NCI-H1105 treated with DMSO at 0.1 percent for 48 hours (cell line): ENCODE results near the gene RPUSD1.
"Not testable (repeated sequence)": the region's sequence is repeated elsewhere in the genome, so short reads cannot be mapped to it uniquely, and the experiment has no call there.

Source experiments
- DNase-seq: peaks from one replicate; lab custom pipeline; 2025; lab: John Stamatoyannopoulos, UW

Gene RPUSD1, protein sequence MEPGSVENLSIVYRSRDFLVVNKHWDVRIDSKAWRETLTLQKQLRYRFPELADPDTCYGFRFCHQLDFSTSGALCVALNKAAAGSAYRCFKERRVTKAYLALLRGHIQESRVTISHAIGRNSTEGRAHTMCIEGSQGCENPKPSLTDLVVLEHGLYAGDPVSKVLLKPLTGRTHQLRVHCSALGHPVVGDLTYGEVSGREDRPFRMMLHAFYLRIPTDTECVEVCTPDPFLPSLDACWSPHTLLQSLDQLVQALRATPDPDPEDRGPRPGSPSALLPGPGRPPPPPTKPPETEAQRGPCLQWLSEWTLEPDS

DNA sequence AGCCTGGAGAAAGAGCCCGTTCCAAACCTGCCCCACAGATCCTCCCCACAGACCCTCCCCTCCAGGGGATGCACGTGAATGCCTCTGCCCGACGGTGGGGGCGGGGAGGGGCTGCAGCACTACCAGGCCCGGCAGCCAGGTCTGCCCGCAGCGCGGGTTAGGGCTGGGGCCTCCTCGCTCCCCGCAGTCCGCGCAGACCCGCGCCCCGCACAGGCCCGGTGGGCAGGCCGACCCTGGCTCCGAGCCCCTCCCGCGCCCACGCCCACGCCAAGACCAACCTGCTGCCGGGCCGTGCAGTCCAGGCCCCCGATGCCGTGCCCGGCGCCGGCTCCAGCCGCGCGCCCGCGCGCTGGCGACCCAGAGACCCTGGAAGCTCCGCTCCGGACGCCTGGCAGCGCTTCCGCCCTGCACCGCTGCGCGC, at the start of gene RPUSD1:
Gene RPUSD1 (minus strand): TSS at position 404 of the 421 bp plus-strand sequence. CDS start 644 bp downstream, outside the sequence.
- no peak for DNase-seq

DNA sequence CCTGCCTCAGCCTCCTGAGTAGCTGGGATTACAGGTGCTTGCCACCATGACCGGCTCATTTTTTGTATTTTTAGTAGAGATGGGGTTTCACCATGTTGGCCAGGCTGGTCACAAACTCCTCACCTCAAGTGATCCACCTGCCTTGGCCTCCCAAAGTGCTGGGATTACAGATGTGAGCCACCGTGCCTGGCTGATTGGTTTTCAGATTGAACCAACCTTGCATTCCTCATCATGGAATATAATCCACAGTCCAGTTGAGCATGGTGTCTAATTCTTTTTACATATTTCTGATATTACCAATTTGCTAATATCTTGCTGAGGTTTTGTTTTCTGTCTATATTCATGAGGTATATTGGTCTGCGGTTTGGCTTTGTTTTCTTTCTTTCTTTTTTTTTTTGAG, 48.6 kb upstream of the RPUSD1 start:
- not testable (repeated sequence) for DNase-seq

DNA sequence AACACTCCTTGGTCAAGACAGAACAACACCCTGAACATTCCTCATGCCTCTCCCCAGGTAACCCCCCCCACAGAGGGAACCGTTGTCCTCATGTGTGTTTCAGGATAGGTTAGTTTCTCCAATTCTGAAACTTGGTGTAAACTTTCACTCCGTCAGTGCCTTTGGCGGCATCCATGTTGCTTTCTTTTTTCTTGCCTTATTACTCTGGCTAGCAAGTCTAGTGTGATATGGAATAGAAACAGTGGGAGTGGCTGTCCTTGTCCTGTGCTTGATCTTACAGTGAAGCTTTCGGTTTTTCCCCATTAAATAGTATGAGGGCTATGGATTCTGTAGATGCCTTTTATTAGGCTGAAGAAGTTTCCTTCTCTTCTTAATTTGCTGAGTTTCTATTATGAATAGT, 48.0 kb upstream of the RPUSD1 start:
- DNase-seq: no peak

DNA sequence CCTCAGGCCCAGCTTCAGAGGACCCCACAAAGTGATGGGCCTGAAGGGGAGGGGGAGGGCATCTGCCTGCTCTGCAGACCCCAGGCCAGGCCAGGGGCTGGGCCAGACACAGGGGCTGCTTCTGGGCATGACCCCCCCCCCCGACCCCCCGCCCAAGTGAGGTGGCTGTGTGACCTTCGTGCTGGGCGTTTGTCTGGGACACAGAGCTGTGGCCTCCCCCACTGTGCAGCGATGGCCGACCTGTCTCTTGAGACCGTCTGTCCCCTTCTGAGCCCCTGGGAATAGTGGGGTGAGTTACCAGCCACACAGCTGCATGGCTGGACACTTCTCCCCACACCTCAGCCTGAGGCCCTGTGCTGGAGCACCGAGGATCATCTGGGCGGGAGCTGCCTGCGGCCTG, 47.2 kb upstream of the RPUSD1 start:
- DNase-seq: no peak

DNA sequence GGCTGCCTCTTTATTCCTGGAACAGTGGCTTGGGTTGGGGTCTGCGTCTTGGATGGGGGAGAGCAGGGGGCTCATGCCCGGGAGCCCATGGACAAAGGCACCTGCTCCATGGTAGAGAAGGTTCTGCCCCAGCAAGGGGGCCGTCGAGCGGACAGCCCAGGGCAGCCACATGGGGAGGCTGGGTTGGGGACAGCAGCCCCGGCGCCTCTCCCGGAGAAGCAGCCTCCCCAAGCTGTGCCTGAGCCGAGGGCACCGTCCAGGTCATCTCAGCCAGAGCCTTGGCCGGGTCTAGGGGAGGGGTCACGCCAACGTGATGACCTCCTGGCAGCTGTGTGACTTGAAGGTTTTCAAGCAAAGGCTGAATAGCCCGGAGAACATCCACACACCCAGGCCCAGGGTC, 45.2 kb upstream of the RPUSD1 start:
- DNase-seq: no peak

DNA sequence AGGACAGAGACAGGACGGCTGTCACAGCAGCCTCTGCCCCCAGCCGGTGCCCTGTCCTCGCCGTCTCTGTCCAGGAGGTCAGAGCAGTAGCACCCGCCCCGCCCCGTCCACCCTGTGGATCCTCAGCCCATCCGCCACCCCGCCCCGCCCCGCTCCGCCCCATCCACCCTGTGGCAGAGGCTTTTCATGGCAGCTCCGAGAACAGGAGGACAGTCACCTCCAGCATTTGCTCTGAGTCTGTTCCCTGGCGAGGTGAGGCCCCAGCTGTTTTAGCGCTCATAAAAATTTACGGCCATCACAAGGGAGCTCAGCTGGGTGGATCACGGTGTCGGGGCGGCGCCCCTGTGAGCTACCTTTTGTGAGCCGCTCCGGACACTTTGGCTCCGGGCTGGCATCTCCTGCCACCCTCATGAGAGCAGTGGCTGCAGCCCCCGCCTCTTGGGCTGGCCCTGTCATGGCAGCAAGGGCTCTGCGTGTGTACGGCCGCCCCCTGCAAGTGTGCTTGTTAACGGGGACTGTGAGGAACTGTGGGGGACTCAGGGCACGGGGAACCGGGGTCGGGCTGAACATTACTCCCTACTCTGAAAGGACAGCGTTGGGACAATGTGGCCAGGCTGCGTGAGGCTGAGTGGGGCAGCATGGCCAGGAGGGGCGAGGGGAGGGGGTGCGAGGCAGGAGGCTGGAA, 44.6 kb upstream of the RPUSD1 start:
- no peak for DNase-seq

DNA sequence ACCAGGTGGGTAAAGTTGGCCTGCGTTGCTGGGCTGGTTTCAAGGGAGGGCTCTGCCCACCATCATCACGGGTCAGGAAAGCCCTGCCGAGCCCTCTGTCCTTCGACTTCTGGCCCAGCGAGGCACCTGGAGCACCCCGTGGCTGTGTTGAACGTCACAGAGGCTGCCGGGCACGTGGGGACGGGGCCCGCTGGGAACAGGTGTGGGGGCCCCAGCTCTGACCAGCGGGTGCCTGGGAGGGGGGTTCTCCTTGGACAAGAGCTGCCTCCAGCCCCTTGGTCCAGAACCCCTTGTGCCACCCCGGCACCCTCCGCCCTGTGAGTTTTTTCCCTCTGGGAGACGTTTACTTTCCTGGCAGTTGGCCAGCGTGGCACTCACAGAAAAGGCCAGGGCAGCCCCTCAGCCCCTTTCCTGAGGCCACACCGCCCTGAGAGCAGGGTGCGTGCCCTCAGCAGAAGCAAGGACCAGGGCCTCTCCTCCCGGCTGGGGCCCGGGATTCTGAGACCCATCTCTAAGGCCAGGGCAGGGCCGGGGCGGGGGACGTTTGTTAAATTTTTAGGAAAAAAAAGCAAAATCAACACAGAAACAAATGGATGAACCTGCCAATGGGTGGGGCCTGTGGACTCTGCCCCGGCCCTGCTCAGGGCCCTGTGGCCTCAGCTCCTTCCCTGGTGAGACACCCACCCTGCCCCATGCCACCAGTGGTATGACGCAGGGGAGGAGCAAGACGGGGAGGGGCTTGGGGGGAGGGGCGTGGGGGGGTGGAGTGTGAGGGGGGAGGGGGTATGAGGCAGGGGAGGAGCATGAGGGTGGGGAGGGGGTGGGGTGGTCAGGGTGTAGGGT, 43.6 kb upstream of the RPUSD1 start:
- no peak for DNase-seq

DNA sequence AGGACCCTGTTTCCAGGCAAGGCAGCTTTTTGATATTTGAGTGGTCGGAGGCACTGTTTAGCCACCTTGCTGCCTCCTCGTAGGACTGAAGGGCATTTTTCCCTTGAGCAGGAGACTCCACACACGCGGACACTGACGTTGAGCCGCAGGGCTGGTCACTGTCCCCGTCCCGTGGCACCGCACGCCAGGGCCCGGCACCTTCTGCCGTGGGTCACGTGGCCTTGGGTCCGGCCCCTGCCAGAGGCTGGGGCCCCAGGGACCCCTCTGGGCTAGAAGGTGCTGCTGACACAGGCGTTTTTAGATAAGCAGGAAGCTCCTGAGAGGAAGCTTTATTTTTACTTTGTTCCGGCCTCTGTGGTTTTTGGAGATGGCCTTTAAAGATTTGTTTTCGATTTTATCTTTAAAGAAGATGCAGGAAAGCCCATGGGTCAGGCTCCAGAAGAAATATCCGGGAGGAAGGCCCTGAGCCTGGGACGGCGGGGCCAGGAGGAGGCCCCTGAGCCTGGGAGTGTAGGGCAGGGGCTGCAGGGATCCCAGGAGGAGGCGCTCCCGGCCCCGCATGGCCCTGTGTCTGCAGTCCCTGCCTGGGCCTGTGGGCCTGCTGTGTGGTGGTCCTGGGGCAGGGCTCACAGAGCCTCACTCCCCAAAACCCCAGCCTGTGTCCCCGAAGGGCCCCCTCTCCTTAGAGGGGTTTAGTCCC, 42.8 kb upstream of the RPUSD1 start:
- DNase-seq: no peak

DNA sequence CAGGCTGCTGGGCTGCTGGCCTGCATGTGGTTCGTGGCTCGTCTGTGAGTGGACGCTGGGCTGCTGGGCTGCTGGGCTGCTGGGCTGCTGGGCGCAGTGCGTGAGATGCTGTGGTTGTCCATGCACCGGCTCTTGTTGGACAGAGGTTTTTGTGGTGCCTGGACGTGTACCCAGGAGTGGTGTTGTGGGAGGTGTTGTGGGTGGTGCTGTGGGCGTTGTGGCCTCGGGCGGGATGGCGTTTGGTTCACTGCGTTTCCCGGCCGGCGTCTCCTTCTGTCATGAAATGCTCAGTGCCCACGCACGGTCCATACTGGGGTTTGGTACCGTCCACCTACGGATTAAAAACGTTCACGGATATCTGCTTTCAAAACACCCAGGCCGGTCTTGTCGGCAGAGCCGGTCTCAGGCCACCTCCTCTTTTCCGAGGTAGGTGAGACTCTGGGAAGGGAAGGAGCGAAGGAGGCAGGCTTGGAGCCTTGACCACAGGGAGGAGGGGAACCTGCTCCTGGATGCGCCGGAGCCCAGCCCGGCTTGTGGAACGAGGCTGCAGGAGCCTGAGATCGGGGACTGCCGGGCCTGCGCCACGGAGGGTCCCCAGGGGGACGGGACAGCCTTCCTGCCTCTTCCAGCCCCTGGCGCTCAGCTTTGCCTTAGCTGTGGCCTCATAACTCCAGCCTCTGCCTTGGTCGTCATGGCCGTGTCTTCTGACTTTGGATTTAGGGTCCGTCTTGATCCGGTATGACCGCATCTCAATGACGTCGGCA, 42.1 kb upstream of the RPUSD1 start:
- no peak for DNase-seq

DNA sequence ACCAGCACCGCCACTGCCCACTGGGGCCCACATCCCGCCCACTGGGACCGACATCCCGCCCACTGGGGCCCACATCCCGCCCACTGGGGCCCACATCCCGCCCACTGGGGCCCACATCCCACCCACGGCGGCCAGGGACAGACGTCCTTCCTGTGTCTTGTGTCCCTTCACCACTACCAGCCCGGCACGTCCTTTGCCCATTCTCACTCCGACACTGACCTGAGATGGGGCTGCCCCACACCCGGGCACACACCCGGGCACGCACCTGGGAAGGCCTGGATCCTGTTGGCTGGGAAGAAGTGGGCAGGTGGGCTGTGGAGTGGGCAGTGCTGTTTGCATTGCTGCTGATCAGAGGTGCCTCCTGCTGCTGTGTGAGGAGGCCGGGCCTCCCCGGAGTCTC, 40.7 kb upstream of the RPUSD1 start:
- no peak for DNase-seq

DNA sequence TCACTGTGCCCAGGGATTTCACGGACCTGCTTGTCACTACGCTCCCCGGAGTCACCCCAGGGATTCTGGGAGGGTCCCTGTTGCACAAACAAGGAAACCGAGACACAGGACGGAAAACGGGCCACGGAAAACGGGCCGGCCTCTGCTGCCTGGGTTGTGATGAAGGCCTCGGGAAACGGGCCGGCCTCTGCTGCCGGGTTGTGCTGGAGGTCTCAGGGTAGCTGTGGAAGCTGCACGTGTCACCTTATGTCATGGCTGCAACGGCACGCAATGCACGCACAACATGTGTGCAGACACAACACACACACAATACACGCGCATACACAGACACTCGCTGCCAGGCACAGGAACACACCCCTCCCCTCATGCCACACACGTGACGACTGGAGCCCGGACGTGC, 39.3 kb upstream of the RPUSD1 start:
- DNase-seq: no peak

DNA sequence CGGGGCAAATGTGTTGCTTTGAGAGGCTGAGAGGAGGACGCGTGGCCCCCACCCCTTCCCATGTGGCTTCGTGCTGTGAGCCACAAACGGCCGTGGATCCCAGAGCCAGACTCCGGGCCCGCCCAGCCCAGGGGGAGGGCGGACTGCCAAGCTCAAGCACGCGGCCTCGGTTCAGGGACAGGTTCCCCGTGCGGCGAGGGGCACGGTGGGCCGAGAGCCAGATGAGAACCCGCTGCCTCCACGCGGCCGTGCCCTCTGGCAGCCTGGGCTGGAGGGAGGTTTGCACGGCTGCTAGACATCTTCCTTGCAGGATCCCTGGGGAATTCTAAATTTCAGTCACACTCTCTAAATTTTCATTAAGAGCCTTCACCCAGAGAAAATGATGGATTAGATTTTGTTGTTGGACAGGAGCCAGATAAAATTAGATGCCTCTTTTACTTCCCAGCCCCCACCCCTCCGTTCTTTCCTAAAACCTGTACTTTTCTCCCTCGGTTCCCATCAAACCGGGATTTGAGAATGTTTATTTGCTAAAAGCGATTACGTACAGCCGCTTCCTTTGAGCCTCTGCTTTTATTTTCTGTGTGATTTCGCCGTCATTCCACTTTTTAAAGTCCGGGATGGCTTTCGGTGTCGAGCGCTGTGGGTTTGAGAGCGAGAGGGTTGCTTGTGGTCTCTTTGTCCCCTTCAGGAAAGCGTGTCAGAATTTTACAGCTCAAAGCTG, 37.3 kb upstream of the RPUSD1 start:
- peak; percentile 21 for DNase-seq

DNA sequence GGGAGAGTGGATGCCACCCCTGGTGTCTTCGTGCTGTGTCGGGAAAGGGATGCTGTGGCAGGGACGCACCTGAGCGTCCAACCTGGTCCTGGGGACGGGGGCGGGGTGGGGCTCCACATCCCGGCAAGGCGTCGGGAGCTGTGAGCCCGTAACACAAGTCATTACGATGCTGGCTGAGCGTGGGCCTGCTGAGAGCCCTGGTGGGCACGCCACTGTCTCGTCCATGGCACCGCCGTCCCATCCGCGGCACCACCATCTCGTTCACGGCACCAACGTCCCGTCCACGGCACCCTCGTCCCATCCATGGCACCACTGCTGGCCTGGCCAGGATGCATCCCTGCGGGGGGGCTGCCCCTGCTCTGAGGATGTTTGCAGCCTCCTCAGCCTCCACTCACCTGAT, 36.4 kb upstream of the RPUSD1 start:
- DNase-seq: no peak

DNA sequence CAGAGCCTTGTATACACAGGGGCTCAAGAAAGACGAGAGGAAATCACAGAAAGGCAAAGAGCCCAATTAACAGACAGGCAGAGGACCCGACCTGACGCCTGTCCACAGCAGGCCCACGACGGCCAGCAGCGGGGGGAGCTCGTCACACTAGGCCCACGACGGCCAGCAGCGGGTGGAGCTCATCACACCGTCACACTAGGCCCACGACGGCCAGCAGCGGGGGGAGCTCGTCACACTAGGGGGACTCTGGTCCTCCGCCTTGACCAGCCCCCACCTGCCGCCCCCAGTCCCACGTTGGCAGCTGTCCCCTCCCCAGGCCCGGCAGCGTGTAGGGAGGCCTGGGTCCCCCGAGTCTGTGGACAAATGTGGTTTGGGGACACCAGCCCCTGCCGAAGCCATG, 36.0 kb upstream of the RPUSD1 start:
- no peak for DNase-seq

DNA sequence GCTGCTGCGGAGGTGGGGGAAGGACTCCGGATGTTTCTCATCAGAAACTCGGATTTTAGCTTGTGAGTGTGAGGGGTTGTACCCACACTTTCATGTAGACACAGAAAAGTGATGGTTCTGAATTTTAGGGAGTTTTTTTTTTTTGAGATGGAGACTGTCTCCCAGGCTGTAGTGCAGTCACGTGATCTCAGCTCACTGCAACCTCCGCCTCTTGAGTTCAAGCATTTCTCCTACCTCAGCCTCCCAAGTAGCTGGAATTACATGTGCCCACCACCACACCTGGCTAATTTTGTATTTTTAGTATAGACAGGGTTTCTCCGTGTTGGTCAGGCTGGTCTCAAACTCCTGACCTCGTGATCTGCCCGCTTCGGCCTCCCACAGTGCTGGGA, 34.7 kb upstream of the RPUSD1 start:
- DNase-seq: no peak

DNA sequence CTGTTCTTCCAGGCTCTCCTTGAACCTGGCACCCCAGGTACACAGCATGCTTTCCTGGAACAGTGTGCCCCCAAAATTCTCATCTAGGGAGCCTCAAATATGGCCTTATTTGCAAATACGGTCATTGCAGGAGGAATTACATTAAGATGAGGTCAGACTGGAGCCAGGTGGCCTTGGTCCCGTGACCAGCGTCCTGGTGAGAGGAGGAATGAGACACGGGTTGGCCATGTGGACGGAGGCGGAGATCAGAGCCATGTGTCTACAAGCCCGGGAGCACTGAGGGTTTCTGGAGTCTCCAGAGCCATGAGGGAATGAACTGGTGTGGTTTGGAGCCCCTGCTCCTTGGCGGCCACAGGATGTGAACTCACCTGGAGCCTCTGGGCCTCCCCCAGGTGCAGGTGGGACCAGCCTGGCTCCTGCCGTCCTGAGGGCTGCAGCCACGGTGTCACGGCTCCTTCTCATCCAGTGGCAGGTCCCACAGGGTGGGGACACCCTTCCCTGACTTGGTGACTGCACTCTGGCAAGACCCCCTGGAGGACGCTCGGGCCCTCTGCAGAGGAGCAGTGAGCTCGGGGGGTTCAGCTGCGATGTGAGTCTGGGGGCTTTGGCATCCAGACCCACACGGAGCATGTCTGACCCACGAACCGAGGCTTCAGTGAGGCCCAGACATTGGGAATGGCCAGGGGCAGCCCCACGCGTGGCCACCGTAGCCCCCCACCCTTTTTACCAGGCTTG, 34.2 kb upstream of the RPUSD1 start:
- no peak for DNase-seq

DNA sequence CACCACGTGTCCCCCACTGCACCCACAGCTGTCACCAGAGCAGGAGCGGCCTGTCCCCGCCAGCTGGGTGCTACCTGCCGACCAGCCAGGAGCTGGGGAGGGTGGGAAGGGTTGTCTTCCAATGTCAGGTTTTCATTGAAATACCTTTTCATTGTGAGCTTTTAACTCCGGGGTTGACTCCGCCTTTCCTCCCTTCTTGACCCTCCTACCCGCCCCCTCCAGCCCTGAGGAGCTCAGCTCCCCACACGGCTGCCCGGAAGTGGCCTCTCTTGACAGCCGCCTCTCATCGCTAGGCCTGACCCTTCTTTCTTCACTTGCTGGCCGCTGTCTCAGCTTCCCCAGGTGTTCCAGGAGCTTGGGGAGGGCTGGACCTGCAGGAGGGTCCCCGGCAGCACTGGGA, 33.6 kb upstream of the RPUSD1 start:
- no peak for DNase-seq

DNA sequence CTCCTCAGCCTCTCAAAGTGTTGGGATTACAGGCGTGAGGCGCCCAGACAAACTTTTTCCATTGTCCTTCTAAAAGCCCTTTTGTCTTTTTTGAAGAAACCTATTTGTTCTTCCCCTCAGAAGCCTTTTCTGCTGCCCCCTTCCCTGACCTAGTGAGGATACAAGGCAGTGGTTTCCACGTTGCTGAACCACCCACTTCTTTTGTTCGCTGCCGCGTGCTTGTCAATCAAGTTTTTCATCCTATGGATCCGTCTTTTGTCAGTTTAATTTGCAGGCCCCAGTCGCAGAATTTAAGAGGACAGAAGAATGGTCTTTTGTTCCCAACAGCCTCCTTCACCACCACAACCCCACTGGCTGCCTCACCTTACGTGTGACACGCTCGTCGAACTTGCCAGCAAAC, 32.6 kb upstream of the RPUSD1 start:
- DNase-seq: no peak

DNA sequence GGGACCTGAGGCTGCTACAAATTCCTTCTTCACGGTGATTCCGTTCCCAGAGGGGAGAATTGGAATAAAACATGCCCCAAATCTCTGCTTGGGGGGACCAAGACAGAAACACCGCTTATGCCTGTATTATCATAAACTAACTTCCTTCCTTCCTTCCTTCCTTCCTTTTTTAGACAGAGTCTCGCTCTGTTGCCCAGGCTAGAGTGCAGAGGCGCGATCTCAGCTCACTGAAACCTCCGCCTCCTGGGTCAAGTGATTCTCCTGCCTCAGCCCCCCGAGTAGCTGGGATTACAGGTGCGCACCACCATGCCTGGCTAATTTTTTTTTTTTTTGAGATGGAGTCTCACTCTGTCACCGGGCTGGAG, 31.8 kb upstream of the RPUSD1 start:
- DNase-seq: not testable (repeated sequence)

DNA sequence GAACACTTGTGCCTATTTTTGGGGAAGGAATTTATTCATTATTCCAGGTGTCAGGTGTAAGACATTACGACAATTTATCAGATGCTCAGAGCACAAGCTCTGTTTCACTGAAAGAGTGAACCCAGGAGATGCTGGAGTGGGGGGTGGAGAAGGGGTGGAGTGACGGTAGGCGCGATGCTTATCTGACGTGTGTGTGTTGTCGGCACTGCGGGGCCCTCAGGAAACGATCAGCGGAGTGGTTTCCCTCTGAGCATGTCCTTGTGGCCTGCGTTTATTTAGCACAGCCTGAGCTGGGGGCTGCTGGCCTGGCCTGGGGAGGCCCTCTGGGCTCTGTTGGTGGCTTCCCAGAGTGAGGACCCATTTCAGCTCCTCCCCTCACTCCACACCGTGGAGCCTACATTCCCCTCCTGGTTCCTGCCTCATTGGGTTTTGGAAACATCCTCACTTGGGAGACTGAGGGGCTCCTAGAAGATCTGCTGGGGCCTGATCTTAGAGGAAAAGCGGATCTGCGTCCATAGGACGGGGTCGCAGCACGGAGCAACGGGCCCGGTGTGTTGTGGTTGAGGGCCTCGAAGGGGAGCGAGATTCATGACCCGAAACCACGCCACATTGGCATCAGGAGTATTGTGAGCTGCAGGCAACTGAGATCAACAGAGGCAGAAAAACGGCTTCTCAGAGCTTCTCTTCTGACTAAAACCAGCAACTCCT, 31.3 kb upstream of the RPUSD1 start:
- DNase-seq: no peak
